ENCODE results near the gene KIFBP. TPM values are rescaled to one million over a fixed set of nuclear protein-coding genes. Genes with fewer than 3 reads are reported as not detected.
"Not testable (repeated sequence)": the region's sequence is repeated elsewhere in the genome, so short reads cannot be mapped to it uniquely, and the experiment has no call there.

The KIFBP gene
- total RNA-seq, 3 donors from 2014 or later = 28.2 to 37.9 (median 29.1) TPM

DNA sequence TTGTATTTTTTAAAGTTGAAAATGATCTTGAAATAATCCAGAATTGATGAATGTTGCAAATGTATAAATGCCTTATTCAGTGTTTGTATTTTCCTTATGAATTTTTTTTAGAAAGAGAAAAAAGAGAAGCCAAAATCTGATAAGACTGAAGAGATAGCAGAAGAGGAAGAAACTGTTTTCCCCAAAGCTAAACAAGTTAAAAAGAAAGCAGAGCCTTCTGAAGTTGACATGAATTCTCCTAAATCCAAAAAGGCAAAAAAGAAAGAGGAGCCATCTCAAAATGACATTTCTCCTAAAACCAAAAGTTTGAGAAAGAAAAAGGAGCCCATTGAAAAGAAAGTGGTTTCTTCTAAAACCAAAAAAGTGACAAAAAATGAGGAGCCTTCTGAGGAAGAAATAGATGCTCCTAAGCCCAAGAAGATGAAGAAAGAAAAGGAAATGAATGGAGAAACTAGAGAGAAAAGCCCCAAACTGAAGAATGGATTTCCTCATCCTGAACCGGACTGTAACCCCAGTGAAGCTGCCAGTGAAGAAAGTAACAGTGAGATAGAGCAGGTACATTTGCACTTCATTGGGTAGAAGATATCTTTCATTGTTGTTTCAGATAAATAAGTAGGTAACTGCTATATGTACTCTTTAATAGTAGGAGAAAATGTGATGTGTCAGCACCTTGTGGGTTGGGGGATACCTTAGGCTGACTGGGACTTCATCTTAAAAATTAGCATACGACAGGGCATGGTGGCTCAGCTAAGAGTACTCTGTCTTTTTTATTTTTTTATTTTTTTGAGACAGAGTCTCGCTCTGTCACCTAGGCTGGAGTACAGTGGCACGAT is 28.7 kb upstream of the KIFBP start:
- DNase-seq (ENCODE audit: low spot score in 2 of 2) = no peak
- no peak overlapping the region for H3K27ac ChIP-seq
- no peak overlapping the region for H3K4me3 ChIP-seq
- TF ChIP-seq POLR2A (IDR thresholded peaks at IDR 0.05) = no peak
- TF ChIP-seq POLR2AphosphoS5 (IDR thresholded peaks at IDR 0.05) = no peak
- TF ChIP-seq, protein P1, sequence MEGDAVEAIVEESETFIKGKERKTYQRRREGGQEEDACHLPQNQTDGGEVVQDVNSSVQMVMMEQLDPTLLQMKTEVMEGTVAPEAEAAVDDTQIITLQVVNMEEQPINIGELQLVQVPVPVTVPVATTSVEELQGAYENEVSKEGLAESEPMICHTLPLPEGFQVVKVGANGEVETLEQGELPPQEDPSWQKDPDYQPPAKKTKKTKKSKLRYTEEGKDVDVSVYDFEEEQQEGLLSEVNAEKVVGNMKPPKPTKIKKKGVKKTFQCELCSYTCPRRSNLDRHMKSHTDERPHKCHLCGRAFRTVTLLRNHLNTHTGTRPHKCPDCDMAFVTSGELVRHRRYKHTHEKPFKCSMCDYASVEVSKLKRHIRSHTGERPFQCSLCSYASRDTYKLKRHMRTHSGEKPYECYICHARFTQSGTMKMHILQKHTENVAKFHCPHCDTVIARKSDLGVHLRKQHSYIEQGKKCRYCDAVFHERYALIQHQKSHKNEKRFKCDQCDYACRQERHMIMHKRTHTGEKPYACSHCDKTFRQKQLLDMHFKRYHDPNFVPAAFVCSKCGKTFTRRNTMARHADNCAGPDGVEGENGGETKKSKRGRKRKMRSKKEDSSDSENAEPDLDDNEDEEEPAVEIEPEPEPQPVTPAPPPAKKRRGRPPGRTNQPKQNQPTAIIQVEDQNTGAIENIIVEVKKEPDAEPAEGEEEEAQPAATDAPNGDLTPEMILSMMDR (IDR thresholded peaks at IDR 0.05) = no peak
- no peaks in the 10 kb centered on the region for H3K9me3 ChIP-seq
- H3K36me3 ChIP-seq = peaks cover 10% of the 10 kb centered on the region
- intact Hi-C loops (cut with DNase I; ENCODE audit: low total_unique reads) = no loop called here
- H3K27me3 ChIP-seq = no peaks in the 10 kb centered on the region
- H3K4me1 ChIP-seq = no peaks in the 10 kb centered on the region

DNA sequence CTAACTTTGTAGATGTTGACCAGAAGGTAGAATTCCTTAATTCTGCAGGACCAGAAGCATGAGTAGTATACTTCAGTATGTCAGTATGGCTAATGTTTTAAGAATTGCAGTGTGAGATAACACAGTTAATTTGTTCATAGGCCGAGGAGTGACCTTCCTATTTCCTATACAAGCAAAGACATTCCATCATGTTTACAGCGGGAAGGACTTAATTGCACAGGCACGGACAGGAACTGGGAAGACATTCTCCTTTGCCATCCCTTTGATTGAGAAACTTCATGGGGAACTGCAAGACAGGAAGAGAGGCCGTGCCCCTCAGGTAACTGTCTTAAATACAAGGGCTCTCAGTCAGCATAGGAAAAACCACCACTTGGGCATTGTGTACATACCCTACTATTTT is 25.5 kb upstream of the KIFBP start:
- intact Hi-C loops (cut with DNase I; ENCODE audit: low total_unique reads) = no loop called here

DNA sequence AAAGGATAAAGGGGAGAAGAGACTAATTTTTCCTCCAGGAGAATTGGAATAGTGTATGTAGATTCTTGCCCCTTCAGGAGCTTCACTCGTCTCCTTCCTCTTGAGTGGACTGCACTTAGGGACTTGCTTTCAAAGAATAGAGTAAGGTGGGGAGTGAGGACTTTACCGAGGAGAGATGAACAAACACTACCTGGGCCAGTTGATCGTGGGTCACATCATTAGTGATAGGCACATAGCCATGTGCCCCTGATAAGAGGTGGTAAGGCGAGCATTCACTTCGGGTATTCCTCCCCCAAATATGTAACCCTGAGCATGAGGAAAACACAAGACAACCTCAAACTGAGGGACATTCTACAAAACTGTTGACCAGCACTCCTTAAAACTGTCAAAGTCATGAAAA is 14.6 kb upstream of the KIFBP start:
- intact Hi-C loops (cut with DNase I; ENCODE audit: low total_unique reads) = no loop called here
- Histone ChIP-seq H3K27me3 (no peaks in the 10 kb centered on the region), H3K4me1 (no peaks in the 10 kb centered on the region), H3K27ac (no peak overlapping the region), H3K4me3 (no peak overlapping the region), H3K36me3 (no peaks in the 10 kb centered on the region), H3K9me3 (no peaks in the 10 kb centered on the region)
- TF ChIP-seq, protein P1 (IDR thresholded peaks at IDR 0.05) = no peak
- no peak for TF ChIP-seq POLR2AphosphoS5 (IDR thresholded peaks at IDR 0.05)
- TF ChIP-seq POLR2A (IDR thresholded peaks at IDR 0.05) = no peak
- no peak for DNase-seq (ENCODE audit: low spot score in 2 of 2)

More for the DNA sequence above, 25.5 kb upstream of the KIFBP start:
- Histone ChIP-seq H3K9me3 (no peaks in the 10 kb centered on the region), H3K36me3 (peaks cover 10% of the 10 kb centered on the region), H3K27ac (no peak overlapping the region), H3K27me3 (no peaks in the 10 kb centered on the region), H3K4me1 (no peaks in the 10 kb centered on the region), H3K4me3 (no peak overlapping the region)
- DNase-seq (ENCODE audit: low spot score in 2 of 2) = no peak
- TF ChIP-seq, protein P1 (IDR thresholded peaks at IDR 0.05) = no peak
- TF ChIP-seq POLR2A (IDR thresholded peaks at IDR 0.05) = no peak
- TF ChIP-seq POLR2AphosphoS5 (IDR thresholded peaks at IDR 0.05) = no peak

DNA sequence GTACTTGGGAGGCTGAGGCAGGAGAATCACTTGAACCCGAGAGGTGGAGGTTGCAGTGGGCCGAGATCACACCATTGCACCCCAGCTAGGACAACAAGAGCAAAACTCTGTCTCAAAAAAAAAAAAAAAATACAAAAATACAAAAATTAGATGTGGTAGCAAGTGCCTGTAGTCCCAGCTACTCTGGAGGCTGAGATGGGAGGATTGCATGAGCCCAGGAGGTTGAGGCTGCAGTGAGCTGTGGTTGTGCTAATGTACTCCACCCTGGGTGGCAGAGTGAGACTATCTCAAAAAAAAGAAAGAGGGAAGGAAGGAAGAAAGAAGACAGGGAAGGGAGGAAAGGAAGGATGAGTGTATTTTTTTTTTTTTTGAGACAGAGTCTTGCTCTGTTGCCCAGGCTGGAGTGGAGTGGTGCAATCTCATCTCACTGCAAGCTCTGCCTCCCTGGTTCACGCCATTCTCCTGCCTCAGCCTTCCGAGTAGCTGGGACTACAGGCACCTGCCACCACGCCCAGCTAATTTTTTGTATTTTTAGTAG is 12.6 kb upstream of the KIFBP start:
- H3K4me1 ChIP-seq; H3K27ac ChIP-seq; H3K9me3 ChIP-seq; H3K4me3 ChIP-seq; DNase-seq (ENCODE audit: low spot score in 2 of 2); H3K36me3 ChIP-seq; H3K27me3 ChIP-seq; intact Hi-C loops (cut with DNase I; ENCODE audit: low total_unique reads): not testable (repeated sequence)

DNA sequence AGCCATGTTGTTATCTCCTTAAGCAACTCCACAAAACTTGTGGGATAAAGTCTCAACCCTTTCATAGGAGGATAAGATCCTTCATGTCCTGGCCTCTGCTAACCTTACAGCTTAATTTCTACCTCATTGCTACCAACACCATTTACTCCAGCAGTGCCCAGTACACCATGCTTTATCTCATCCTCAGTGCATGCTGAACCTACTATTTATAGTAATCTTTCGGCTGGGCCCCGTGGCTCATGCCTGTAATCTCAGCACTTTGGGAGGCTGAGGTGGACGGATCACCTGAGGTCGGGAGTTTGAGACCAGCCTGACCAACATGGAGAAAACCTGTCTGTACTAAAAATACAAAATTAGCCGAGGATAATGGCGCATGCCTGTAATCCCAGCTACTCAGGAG is 8.9 kb upstream of the KIFBP start:
- H3K9me3 ChIP-seq; H3K4me1 ChIP-seq; H3K4me3 ChIP-seq; DNase-seq (ENCODE audit: low spot score in 2 of 2); H3K27ac ChIP-seq; intact Hi-C loops (cut with DNase I; ENCODE audit: low total_unique reads); H3K27me3 ChIP-seq; H3K36me3 ChIP-seq: not testable (repeated sequence)

DNA sequence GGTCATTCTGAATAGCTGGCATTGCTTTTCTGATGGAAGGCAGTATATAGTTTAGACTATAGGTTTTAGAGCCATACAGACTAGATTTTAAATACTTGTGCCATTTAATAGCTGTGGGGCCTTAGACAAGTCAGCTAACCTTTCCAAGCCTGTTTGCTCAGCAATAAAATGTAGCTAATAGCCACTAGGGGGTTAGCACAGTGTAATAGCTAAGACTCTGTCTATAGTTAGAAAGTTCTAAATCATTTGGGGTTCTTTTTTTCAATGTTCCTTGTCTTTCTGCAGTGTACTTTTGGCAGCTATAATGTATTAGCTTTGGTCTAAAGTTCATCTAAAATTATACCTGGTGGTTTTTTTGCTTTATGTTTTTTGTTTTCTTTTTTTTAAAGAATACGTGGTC is 7.5 kb upstream of the KIFBP start:
- Histone ChIP-seq H3K36me3 (no peaks in the 10 kb centered on the region), H3K9me3 (no peaks in the 10 kb centered on the region)
- intact Hi-C loops (cut with DNase I; ENCODE audit: low total_unique reads) = no loop called here

More for the DNA sequence above, 7.5 kb upstream of the KIFBP start:
- TF ChIP-seq POLR2AphosphoS5 (IDR thresholded peaks at IDR 0.05) = no peak
- TF ChIP-seq, protein P1 (IDR thresholded peaks at IDR 0.05) = peak in 1 of 3 donors; percentile 14
- no peak for TF ChIP-seq POLR2A (IDR thresholded peaks at IDR 0.05)
- H3K27ac ChIP-seq = no peak overlapping the region
- no peaks in the 10 kb centered on the region for H3K27me3 ChIP-seq
- H3K4me1 ChIP-seq = no peaks in the 10 kb centered on the region
- no peak overlapping the region for H3K4me3 ChIP-seq
- DNase-seq (ENCODE audit: low spot score in 2 of 2) = no peak

Data from breast epithelium (tissue), 4 donors.